ENCODE results near the gene SCN3A. TPM values are rescaled to one million over a fixed set of nuclear protein-coding genes. Genes with fewer than 3 reads are reported as not detected.

Gene SCN3A
- total RNA-seq, 1 donor from 2014 or later: 0.30 TPM

DNA sequence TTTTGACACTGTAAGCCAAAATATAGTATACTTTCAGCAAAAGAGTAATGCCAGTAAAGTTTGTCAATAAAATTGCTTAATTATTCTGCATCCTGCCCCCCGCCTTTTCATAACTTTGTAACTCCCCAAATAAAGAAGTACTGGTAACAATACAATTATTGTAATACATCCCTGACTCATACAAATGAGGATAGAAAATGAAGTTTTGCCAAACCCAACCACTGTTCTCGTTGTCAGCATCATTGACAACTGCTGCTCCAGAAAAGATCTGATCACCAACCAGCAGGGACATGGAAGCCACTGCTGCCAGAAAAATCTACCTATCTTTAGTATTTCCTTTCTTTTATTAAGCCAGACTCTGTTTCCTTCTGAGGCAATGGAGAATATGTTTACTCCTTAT lies 27.1 kb downstream of the SCN3A start:
- Mint-ChIP-seq H3K27ac (ENCODE audit: unreplicated experiment) (no peak overlapping the region), H3K9me3 (ENCODE audit: low read depth) (no peaks in the 10 kb centered on the region), H3K4me1 (ENCODE audit: low read depth) (no peaks in the 10 kb centered on the region), H3K27me3 (ENCODE audit: low read depth) (no peaks in the 10 kb centered on the region), H3K4me3 (ENCODE audit: unreplicated experiment) (no peak overlapping the region), H3K36me3 (ENCODE audit: low read depth) (no peaks in the 10 kb centered on the region)
- TF ChIP-seq CTCF (IDR thresholded peaks at IDR 0.05): no peak
- DNase-seq (ENCODE audit: low spot score): no peak

DNA sequence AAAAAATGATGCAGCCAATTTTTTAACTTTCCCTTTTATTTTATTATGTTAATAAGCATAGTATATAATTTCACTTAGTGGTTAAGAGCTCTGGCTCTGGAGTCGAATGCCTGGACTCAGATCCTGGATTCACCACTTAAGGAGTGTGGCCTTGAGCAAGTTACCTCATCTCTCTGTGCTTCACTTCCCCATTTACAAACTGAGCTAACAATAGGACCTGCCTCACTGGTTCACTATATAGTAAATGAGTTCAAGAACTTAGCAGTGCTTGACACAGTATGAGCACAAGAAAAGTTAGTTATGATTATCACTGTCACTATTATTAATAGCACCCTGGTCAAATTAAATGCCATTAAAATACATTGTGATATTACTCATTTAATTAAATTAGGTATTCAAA lies 30.6 kb downstream of the SCN3A start:
- Mint-ChIP-seq H3K4me1 (ENCODE audit: low read depth) (no peaks in the 10 kb centered on the region), H3K27ac (ENCODE audit: unreplicated experiment) (no peak overlapping the region), H3K36me3 (ENCODE audit: low read depth) (no peaks in the 10 kb centered on the region), H3K9me3 (ENCODE audit: low read depth) (no peaks in the 10 kb centered on the region), H3K27me3 (ENCODE audit: low read depth) (no peaks in the 10 kb centered on the region), H3K4me3 (ENCODE audit: unreplicated experiment) (no peak overlapping the region)
- DNase-seq (ENCODE audit: low spot score): no peak
- TF ChIP-seq CTCF (IDR thresholded peaks at IDR 0.05): no peak

- no peaks in the 10 kb centered on the region for H3K9me3 Mint-ChIP-seq (ENCODE audit: low read depth)
- no peak for DNase-seq (ENCODE audit: low spot score)
- TF ChIP-seq CTCF (IDR thresholded peaks at IDR 0.05): no peak
- no peak overlapping the region for H3K4me3 Mint-ChIP-seq (ENCODE audit: unreplicated experiment)
- no peaks in the 10 kb centered on the region for H3K27me3 Mint-ChIP-seq (ENCODE audit: low read depth)
- no peak overlapping the region for H3K27ac Mint-ChIP-seq (ENCODE audit: unreplicated experiment)
- no peaks in the 10 kb centered on the region for H3K36me3 Mint-ChIP-seq (ENCODE audit: low read depth)
- peaks cover 20% of the 10 kb centered on the region for H3K4me1 Mint-ChIP-seq (ENCODE audit: low read depth)
Measured at GRCh38 chr2:165164201-165164600, 39.6 kb downstream of the SCN3A start.

- TF ChIP-seq CTCF (IDR thresholded peaks at IDR 0.05): no peak
- H3K27ac Mint-ChIP-seq (ENCODE audit: unreplicated experiment): no peak overlapping the region
- H3K4me3 Mint-ChIP-seq (ENCODE audit: unreplicated experiment): no peak overlapping the region
- no peak for DNase-seq (ENCODE audit: low spot score)
- H3K27me3 Mint-ChIP-seq (ENCODE audit: low read depth): no peaks in the 10 kb centered on the region
- H3K9me3 Mint-ChIP-seq (ENCODE audit: low read depth): no peaks in the 10 kb centered on the region
- H3K36me3 Mint-ChIP-seq (ENCODE audit: low read depth): no peaks in the 10 kb centered on the region
- H3K4me1 Mint-ChIP-seq (ENCODE audit: low read depth): peaks cover 20% of the 10 kb centered on the region
Measured at GRCh38 chr2:165163761-165164160, 40.1 kb downstream of the SCN3A start.

DNA sequence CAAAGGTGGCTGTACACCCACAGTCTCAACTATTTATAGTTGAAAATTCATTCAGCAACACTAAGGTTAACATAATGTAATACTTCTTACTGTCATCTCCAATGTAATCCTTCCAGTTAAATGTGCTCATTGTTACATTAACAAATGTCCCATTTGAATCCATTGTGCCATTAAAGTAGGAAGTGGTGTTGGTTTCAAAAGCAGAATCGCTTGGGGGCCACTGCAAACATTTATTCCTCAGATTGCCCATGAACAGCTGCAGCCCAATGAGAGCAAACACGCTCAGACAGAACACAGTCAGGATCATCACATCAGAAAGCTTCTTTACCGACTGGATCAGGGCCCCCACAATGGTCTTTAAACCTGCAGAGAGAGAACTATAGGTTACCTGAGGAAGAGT lies 41.4 kb downstream of the SCN3A start:
- Mint-ChIP-seq H3K36me3 (ENCODE audit: low read depth) (no peaks in the 10 kb centered on the region), H3K9me3 (ENCODE audit: low read depth) (no peaks in the 10 kb centered on the region), H3K27me3 (ENCODE audit: low read depth) (no peaks in the 10 kb centered on the region), H3K4me3 (ENCODE audit: unreplicated experiment) (no peak overlapping the region), H3K4me1 (ENCODE audit: low read depth) (peaks cover 20% of the 10 kb centered on the region), H3K27ac (ENCODE audit: unreplicated experiment) (no peak overlapping the region)
- TF ChIP-seq CTCF (IDR thresholded peaks at IDR 0.05): no peak
- no peak for DNase-seq (ENCODE audit: low spot score)

Measured in chondrocyte (in vitro differentiated cells).